Hypothalamus (tissue), 51 donors: ENCODE data around the gene TCAF1.
A peak's percentile ranks its signal among the peaks of the same experiment; 100 is the strongest.

ENCODE experiments used
- DNase-seq, 51 donors: peaks; one replicate each; lab custom pipeline; 2025; lab: John Stamatoyannopoulos, UW

Gene TCAF1, protein sequence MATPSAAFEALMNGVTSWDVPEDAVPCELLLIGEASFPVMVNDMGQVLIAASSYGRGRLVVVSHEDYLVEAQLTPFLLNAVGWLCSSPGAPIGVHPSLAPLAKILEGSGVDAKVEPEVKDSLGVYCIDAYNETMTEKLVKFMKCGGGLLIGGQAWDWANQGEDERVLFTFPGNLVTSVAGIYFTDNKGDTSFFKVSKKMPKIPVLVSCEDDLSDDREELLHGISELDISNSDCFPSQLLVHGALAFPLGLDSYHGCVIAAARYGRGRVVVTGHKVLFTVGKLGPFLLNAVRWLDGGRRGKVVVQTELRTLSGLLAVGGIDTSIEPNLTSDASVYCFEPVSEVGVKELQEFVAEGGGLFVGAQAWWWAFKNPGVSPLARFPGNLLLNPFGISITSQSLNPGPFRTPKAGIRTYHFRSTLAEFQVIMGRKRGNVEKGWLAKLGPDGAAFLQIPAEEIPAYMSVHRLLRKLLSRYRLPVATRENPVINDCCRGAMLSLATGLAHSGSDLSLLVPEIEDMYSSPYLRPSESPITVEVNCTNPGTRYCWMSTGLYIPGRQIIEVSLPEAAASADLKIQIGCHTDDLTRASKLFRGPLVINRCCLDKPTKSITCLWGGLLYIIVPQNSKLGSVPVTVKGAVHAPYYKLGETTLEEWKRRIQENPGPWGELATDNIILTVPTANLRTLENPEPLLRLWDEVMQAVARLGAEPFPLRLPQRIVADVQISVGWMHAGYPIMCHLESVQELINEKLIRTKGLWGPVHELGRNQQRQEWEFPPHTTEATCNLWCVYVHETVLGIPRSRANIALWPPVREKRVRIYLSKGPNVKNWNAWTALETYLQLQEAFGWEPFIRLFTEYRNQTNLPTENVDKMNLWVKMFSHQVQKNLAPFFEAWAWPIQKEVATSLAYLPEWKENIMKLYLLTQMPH

DNA sequence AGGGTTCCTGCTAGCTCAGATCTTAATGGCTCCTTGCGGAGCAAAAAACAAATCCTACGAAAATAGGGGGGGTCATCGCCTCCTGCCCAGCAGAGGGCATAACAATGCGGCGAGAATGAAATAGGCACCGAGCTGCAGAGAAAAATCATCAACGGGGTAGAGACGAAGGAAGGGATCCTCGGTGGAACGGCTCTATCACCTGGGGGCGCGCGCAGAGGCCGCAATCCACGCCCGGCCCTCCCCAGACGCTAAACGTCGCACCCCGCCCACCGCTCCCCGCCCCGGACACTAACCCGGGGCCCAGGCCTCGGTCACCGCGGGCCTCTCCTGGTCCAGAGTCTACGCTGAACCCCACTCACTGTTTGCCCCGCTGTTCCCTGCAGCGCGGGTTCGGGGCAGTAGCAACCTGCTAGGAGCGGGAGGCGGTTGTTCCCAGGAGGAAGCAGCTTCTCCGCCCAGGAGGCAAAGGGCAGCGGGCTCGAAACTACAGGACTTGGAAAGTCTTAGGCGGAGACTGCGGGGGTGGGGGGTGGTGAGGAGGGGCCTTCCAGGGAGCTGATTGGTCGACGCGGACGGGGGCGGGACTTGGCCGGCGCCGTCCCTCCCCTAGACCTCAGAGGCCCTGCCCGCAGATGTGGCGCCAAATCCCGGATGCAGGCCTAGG, at the start of gene TCAF1:
TSS of gene TCAF1 (minus strand) at position 509 of the 664 bp plus-strand sequence. CDS start 25,568 bp downstream, outside the sequence.
- DNase-seq: peak; percentile 30 to 98 (median 90)

DNA sequence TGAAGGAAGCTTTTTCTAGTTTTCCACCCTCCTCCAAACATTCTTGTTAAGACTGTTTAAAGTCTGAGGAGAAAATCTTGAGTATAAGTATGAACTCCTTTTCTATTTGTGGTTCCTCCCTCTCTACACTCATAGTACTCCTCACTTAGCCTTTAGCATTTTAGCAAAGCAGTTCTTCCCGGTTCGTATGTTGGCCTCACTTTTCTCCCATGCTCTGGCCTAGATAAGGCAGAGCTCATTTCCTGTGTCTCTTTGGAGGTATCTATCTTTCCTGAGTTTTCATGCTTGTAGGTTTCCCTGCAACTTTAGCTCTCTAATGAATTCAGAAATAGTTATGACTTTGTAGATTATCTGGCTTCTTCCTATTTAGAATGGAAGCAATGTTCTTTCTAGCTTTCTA, 46.8 kb upstream of the TCAF1 start:
- no peak for DNase-seq

- no peak for DNase-seq
Observed at GRCh38 chr7:143947111-143947510, 45.1 kb upstream of the TCAF1 start.

- no peak for DNase-seq
Observed at GRCh38 chr7:143945423-143945822, 43.4 kb upstream of the TCAF1 start.

GRCh38 chr7:143938379-143939243, 36.6 kb upstream of the TCAF1 start:
- DNase-seq: no peak

DNA sequence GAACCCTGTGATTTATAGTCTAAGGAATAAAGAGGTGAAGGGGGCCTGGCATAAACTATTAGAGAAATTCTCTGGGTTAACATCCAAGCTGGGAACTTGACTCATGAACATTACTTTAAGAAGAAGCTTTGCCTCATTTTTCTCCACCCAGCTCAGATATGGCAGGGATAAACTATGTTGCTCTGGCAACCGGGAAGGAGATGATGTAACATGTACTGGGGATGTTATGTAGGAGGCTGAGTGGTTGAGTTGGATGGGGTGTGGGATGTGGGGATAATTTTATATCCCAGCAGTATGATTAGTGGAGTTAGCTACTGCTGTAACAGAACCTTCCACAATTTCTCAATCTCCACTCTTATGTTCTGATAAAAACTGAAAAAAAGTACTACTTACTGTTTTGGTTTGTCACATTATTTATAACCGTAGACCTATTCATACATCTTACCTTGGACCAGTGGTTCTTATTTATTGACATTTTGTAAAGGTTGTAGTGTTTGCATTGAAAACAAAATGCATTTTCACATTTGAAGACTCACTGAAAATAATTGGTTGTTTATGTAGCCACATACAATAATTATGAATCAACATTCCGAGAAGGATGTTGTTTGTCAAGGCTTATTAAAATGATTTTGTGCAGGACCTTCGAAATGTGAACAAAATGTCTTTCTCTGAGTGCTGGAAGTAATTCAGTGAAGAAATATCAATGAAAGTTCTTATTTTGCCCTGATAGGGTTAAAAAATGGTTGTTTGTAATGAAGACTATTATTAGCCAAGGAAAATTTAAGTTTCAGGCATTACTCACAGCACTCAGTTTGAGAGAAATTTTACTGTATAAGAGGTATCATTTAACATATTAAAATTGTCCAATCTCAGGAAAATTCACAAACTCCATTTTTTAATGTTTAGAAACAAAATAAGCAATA, 34.4 kb upstream of the TCAF1 start:
- DNase-seq: peak in 1 of 51 donors; percentile 29

DNA sequence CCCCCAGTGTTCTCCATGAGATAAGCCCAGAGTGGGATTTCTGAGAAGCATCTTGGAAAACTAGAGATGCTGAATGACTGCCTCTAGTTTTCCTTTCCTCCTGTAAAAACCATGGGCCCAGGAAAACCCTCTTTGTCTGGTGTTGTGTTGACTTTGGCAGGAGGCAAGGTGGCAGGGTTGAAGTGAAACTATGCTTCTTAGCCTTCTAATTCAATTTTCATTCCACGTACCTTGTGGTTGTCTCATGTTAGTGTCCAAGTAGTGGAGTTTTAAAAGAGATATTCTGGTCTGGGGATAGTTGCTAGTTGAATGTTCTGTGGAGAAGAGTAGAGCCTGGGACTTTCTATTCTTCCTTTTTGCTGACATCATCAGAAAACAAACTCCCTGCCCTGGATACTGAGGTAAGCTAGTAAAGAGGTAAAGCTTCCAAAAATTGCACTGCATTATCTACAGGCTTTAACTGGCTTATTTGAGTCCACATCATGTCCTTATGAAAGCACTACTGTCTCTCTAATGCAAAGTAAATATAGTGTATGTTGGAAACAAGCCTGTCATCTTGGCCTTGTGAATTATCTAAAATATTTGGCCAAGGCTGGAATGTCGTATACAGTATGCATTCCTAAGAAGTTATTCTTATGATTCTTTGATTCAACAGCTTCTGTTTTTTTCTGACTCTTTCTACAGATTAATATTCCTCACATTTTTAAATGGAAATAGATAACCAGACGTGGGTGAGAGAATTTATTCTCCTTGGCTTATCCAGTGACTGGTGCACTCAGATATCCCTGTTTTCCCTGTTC, 32.8 kb upstream of the TCAF1 start, which contains the start of gene OR2F2:
TSS of gene OR2F2 (plus strand) at position 708 of the 800 bp plus-strand sequence. CDS start at position 708, 0 bp downstream.
- no peak for DNase-seq

DNA sequence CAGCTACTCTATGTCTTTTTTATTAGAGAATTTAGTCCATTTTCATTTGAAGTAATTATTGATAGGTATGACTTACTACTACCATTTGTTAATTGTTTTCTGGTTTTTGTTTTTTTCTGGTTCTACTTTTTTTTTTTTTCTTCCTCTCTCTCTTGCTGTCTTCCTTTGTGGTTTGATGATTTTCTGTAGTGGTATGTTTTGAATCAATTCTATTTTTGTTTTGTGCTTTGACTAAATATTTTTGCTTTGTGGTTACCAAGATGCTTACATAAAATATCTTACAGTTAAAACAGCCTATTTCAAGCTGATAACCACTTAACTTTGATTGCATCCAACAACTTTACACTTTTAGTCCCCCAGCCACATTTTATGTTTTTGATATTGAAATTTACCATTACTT, 29.8 kb upstream of the TCAF1 start:
- DNase-seq: no peak

DNA sequence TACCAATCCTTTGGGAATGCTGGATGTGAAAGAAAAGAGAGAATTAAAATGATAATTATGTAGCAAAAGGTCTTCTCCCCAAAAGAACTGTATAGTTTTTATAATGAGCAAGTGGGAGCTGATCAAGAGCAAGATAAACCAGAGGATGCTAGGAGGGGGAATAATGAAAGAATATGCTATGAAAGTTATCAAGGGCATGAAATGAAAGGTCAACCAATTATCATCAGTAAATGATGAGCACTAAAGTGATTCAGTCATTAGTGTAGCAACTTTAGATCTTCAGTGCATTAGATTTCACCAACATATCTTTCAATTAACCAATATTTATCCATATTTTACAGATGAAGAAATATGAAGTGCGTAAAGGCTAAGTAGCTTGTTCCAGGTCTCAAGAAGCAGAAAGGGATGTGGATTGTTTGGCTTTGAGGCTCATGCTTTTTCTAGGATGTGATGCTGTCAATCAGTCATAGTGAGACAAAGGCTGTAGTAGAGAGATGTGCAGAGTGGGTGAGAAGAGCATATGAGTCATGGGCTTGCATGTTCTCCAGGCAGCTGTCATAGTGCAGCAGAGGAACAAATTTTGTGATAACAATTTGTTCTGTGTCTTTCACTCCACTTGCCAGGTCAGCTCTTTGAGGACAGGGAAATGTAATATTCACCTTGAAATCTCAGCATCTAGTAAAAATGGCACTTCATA, 27.4 kb upstream of the TCAF1 start:
- peak in 1 of 51 donors; percentile 21 for DNase-seq

DNA sequence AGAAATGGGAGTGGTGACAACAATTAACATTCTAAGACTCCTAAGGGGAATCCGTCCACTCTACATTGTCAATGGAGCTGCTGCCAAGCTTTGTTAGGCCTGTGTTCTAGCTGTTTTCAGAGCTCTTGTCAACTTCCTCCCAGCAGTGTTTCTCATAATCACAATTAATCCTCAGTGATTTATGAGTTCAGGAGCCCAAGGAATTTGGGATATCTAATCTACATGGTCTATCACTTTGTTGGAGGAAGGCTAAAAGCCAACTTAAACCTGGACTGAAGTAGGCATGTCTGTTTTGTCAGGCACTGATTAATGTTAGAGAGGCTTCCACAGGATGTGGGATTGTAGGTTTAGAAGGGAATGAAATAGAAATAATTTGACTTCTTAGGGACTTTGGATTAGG, 22.9 kb upstream of the TCAF1 start:
- no peak for DNase-seq

GRCh38 chr7:143914938-143915652, 13.1 kb upstream of the TCAF1 start:
- DNase-seq: no peak

DNA sequence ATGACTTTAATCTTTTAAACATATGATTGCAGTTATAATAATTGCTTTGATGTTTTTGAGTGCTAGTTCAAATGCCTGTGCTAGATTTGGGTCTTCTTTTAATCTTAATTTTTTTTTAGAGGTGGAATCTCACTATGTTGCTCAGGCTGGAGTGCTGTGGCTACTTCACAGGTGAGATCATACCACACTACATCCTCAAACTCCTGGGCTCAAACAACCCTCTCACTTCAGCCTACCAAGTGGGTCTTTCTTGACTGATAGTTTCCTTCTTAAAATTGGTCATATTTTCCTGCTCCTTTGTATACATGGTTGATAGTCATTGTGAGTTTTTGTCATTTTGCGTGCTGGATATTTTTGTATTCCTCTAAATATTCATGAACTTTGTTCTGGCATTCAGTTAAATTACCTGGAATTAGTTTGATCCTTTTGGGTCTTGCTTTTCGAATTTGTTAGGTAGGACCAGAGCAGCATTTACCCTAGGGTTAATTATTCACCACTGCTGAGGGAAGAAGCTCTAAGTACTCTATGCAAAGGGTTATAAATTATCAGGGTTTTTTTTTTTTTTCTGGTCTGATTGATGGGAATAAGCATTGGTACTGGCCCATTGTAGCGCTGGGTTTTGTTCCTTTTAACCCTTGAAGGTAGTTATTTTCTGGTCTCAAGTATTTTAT, 12.1 kb upstream of the TCAF1 start:
- DNase-seq: no peak

DNA sequence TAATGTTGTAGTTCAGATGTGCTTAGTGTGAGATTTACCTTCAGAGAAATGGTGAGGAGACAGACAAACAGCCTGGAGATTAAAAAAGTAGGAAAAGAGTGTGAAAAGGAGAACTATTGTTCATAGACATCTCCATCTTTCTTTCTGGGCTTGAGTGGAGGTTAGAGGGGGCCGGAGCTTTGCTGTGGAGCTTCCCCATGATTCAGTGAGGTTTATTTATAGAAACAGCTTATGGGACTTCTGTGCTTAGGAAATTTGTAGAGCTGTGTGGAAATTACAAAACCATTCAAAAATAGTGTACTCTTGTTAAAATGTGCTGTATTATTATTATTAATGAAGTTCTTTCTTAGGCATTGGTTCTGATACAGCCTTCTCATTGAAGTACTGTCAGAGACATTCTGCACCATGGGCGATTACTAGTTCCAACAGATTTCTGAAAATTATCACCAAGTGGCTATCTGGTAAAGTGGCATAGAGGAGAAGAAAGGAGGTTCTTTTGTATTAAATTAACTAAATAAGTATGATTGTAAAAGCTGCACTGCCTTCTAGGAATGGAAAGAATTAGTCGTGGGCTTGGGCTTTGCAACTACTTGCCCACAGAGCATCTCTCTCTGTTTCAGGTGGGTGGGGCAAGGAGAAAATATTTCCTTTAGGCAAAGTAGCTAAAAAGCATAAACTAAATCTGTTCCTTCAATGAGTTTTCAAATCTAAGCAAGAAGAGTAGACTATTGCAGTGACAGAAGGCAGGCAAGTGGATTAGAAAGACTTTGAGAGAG, 8.7 kb upstream of the TCAF1 start:
- DNase-seq: no peak

- no peak for DNase-seq
Observed at GRCh38 chr7:143909863-143910262, 7.9 kb upstream of the TCAF1 start.

DNA sequence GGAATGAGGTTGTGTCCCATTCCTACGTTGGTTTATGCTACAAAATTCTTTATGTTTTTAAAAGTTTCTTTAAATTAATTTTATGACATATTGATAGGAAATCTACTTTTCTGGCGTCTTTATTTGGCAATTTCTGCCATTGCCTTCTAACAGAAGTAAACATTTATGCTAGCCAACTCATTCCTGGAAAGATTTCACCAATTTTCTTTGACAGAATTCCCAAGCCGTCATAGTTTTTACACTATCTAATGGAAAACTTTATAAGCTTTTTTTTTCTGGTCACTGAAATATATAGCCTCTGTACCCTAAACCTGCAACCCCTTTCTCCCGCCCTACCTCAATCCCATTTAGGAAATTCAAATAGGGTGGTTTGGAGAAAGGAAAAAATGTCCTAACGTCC, 6.1 kb upstream of the TCAF1 start:
- no peak for DNase-seq
